WI38 (cell line): ENCODE results near the gene CCR5.
"Not testable (repeated sequence)": the region's sequence is repeated elsewhere in the genome, so short reads cannot be mapped to it uniquely, and the experiment has no call there.

Source experiments
- H3K4me3 ChIP-seq: 2 replicates; pipeline ENCODE4 v1.5.1; 2011; ENCODE audit warnings: low read depth, mild to moderate bottlenecking, control low read depth, low read length
- TF ChIP-seq, protein P1 (sequence below): IDR thresholded peaks from 2 replicates; pipeline ENCODE4 v1.5.1; 2012; ENCODE audit warnings: low read depth, mild to moderate bottlenecking, control low read depth, low read length

The CCR5 gene

GRCh38 chr3:46389306-46389705 is 18.6 kb downstream of the CCR5 start:
- TF ChIP-seq, protein P1, sequence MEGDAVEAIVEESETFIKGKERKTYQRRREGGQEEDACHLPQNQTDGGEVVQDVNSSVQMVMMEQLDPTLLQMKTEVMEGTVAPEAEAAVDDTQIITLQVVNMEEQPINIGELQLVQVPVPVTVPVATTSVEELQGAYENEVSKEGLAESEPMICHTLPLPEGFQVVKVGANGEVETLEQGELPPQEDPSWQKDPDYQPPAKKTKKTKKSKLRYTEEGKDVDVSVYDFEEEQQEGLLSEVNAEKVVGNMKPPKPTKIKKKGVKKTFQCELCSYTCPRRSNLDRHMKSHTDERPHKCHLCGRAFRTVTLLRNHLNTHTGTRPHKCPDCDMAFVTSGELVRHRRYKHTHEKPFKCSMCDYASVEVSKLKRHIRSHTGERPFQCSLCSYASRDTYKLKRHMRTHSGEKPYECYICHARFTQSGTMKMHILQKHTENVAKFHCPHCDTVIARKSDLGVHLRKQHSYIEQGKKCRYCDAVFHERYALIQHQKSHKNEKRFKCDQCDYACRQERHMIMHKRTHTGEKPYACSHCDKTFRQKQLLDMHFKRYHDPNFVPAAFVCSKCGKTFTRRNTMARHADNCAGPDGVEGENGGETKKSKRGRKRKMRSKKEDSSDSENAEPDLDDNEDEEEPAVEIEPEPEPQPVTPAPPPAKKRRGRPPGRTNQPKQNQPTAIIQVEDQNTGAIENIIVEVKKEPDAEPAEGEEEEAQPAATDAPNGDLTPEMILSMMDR = no peak
- no peak overlapping the region for H3K4me3 ChIP-seq

DNA sequence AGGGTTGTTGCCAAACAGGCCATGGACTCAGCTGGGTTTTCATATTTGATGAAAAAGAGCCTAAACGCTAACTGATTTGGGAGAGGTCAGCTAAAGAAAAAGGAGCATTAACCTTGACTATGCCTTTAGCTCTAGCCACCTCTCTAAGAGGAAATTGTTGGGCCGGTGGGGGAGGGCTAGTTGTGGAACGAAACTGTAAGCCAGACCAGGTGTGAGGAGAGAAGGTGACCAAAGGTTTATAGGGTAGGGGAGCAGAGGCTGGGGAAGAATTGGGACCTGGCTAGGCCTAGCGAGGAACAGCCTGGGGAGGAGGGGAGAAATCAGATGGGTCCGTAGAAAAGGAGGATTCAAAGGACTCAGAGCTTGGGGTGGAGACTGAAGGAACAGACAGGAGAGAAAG is 20.8 kb downstream of the CCR5 start:
- H3K4me3 ChIP-seq = not testable (repeated sequence)

DNA sequence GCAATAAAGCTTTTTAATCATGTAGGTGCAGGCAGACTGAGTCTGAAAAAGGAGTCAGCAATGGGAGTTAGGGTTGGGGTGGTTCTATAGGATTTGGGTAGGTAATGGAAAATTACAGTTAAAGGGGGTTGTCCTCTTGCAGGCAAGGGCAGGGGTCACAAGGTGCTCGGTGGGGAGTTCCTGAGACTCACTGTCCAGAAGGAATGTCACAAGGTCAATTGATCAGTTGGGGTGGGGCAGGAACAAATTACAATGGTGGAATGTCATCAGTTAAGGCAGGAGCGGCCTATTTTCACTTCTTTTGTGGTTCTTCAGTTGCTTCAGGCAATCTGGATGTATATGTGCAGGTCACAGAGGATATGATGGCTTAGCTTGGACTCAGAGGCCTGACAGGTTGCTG is 22.3 kb downstream of the CCR5 start:
- H3K4me3 ChIP-seq = no peak overlapping the region
- TF ChIP-seq, protein P1 = no peak

DNA sequence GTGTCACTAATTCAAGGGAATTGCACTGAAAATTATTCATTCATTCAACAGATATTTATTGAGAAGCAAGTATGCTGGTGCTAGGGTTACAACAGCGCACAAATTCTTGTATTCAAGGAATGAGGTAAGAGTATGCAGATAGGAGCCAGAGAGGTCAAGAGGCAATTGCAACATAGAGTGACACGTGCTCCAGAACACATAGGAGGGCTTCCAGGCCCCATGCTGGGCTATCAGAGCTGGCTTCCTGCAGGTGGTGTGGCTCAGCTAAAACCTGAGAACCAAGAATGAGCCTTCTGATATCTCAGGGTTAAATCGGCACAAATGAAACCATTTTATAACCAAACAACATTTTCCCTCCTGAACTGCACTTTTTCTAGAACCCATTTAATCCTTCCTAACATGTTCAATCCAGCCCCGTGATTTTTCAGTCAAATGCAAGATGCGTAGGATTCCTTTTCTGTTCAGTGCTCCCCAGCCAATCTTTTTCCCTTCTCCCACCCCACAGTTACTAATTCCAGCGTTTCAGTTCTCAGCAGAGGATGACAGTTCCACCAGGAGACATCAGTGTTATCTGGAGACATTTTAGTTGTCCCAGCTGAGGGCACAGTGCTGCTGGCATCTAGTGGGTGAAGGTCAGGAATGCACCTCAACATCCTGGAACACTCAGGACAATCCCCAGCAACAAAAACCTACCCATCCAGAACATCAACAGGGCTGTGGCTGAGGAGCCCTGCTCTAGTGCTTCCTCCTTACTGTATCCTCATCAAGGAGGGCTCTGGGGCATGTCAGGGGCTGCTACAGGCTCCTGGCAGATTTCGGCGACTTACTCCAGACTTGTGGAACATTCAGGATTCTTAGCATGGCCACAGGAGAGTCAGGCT is 23.0 kb downstream of the CCR5 start:
- no peak overlapping the region for H3K4me3 ChIP-seq
- TF ChIP-seq, protein P1 = no peak

DNA sequence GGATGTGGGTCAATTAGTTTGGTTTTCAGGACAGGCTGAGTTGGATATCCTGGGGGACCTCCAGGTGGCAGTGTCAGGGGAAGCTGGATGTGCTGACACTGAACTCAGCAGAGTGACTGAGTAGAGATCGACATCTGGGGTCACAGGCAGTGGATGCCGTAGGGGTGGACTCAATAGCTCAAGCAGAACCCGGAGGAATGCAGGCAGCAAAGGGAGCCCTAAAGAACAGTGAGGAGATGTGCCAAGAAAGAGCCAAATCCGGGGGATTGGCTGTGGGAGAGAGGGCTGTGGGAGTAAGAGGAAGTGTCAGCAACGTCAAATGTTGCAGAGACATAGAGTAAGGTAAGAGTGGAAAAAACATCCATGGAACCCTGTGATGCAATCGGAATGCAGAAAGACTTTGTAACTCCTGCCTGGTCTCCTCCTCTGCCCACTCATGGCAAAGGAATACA is 24.5 kb downstream of the CCR5 start:
- TF ChIP-seq, protein P1 = no peak
- no peak overlapping the region for H3K4me3 ChIP-seq

DNA sequence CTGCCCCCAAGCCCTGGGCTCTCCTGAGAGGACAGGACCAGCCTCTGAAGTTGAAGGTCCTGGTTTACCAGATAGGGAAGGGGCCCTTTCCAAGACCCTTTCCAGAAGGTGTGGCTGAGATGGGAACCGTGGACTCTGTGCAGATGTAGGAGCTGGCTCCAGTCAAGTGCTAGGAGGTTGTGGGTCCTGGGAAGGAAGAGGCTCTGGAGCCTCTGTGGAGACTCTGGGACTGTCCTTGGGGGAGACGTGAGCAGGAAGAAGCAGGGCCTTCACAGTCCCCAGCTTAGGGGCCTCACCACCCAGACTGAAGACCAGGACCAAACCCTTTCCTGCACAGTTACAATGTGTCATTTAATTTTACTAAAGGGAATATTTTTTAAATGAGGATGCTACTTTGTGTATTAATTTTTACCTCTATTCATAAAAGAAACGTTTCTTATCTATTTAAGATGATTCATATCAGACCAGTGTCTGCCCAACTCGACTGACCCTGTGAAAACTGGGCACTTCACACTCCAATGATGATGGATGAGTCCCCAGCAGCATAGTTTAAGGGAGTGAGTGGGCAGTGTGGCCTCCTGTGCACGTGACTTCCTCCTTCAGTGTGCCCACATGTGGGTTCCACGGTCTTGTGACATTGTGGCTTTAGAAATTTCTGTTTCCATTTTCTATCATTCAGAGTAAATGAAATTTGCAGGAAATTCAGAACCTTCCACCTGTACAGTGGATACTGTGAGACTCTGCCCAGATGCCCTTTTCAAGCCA is 25.2 kb downstream of the CCR5 start:
- TF ChIP-seq, protein P1 = no peak
- H3K4me3 ChIP-seq = no peak overlapping the region

DNA sequence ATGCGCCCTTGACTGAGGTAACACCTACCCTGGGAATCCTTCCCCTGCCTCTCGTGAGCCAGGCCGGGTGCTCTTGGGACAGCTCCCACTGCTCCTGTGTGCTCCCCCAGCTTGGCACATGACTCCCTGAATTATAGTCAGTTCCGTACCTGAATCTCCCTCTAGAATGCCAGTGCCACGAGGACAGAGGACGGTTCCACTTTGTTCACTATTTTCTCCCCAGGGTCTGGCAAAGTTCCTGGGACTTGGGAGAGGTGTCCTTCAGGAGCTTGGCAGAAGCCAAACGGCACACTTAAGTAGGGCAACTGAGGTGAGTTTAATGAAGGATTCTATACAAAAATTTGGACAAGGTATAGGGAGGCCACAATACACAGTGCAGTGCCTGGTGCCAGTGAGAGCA is 26.4 kb downstream of the CCR5 start:
- no peak overlapping the region for H3K4me3 ChIP-seq
- TF ChIP-seq, protein P1 = no peak
